GM15510 (cell line): ENCODE measurements around the gene RPS15.

ENCODE experiments used
- POLR2A ChIP-seq: IDR thresholded peaks from 3 replicates; pipeline ENCODE4 v1.6.1; 2011; ENCODE audit warnings: borderline replicate concordance; ENCODE audit not compliant: insufficient read length; ENCODE audit errors: extremely low read depth

RPS15 gene

DNA sequence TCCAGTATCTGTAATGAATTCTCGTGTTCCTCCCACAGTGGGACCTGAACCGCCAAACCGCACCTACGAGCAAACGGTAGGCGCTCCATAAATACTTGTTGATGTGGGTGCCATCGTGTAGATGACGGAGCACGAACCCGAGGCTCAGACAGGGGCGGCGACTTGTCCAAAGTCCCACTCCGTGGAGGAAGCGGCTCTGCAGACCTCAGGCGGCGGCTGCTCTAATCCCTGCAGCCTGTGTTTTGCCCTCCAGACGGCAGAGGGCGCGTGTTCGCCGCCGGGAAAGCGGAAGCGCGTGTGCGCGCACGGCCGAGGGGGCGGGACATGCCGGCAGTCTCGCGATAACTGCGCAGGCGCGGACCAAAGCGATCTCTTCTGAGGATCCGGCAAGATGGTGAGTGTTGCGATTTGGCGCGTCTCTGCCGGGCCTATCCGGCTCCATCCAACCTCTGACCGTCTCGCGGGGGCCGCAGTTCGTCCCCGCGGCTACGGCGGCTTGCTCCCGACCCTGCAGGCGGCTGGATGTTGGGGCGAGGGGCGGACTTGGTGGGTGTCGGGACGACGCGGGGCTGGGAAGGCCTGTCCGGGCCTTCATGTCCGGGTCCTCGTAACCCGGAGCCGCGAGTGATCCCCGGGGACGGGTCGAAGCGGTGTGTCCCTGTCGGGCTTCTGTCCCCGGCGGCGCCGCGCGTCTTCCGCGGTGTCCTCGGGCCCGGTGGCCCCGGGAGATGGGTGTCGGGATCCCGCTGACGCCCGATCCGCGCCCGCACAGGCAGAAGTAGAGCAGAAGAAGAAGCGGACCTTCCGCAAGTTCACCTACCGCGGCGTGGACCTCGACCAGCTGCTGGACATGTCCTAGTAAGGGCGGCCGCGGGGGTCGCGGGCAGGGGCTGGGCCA is at the start of gene RPS15:
Gene RPS15, plus strand, starts transcription at position 362 of the 898 bp plus-strand sequence. Its CDS starts 30 bp downstream, at position 392.
- TF ChIP-seq POLR2A, result peak; percentile 99

DNA sequence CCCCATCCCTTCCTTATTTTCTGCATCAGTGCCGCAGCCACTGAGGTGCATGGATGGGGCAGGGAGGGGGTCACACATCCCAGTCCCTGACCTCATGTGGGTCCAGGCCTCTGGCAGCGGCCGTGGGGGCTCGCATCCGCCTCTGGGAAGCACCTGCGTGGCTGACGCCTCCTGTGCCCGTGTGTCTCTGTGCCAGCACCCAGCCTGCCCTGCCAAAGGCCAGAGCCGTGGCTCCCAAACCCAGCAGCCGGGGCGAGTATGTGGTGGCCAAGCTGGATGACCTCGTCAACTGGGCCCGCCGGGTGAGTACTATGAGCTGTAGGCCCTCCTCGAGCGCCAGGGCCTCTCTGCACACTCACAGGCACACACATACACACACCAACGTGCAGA is 49.6 kb upstream of the RPS15 start:
- TF ChIP-seq POLR2A, result no peak

DNA sequence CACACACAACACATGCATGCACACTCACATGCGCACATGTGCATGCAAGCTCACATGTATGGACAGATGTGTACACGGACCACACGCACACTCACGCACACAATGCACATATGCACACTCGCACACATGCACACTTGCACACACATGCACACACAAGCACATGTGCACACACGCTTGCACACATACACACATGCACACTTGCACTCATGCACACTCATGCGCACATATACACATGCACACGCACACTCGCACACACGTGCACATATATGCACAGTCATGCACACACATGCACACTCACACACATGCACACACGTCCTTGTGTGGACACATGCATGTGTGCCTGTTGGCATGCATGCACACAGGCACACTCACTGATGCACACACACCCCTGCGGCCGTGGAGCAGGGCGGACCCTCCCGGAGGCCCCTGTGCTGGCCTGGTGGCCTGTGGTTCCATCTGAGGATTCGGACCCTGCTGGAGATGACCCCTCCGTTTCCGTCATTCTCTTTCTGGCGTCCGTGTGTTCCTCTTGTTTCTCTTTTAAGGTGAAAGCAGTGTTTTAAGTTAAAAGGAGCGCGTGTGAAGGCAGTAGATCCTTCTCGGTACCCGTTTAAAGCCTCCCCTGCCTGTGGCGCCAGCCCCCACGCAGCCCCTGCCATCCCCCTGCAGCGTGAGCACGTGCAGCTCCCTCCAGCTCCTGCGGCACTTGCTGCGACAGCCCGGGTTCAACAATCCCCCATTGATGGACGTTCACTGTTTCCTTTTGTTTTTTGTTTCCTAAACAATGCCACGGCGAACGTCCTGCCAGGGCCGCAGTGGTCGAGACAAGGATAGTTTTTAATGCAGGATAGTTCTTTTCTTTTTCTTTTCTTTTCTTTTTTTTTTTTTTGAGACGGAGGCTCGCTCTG is 48.9 kb upstream of the RPS15 start:
- no peak for TF ChIP-seq POLR2A

DNA sequence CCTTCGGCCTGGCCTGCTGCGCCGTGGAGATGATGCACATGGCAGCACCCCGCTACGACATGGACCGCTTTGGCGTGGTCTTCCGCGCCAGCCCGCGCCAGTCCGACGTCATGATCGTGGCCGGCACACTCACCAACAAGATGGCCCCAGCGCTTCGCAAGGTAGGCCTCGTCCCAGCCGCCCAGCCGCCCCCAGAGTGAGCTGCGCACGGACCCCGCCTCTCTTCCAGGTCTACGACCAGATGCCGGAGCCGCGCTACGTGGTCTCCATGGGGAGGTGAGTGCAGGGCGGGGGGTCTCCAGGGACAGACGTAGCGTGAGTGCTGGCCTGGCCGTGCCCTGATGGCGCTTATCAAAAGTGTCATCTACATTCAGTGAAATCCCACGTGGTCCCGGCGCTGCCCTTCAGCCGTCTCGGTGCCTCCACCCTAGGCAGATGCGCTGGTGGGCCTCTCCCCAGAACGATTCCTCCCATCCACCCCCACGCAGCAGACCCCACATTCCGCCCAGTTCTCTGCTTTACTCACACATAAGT is 47.2 kb upstream of the RPS15 start:
- no peak for TF ChIP-seq POLR2A

DNA sequence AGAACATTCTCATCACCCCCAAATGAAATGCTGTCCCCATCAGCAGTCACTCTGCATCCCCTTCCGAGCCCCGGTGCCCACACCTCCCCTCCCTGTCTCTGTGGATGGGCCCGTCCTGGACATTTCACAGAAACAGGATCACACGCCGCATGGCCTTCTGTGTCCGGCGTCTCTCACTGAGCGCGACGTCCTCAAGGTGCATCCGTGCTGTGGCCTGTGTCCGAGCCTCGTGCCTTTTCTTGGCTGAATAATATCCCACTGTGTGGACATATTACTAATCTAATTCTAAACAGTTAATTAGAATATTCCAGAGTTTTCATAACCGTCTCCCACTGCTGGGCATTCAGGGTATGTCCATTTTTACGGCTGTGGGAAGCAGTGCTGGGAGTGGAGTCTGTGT is 45.8 kb upstream of the RPS15 start:
- TF ChIP-seq POLR2A, result no peak

DNA sequence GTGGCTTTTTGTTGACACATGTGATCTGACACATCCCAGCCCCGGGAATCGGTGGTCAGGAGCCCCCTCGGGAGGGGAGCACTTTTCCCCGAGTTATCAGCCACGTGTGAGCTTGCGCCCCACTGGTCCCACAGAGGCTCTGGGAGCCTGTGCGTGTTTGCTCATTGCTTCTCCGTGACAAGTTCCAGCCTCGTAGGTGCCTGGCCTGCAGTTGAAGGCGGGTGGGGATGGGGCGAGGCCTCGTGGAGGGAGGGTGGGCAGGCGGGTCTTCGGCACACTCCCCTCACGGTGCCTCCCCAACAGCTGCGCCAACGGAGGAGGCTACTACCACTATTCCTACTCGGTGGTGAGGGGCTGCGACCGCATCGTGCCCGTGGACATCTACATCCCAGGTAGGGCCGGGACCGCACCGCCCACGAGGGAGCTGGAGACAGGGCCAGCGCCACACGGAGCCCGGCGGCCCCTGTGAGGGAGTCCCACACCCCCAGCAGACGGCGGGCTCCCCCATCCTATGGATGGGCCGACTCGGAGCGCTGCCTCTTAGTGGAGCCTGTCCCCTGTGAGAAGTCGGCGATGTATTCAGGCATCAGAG is 45.2 kb upstream of the RPS15 start:
- no peak for TF ChIP-seq POLR2A

DNA sequence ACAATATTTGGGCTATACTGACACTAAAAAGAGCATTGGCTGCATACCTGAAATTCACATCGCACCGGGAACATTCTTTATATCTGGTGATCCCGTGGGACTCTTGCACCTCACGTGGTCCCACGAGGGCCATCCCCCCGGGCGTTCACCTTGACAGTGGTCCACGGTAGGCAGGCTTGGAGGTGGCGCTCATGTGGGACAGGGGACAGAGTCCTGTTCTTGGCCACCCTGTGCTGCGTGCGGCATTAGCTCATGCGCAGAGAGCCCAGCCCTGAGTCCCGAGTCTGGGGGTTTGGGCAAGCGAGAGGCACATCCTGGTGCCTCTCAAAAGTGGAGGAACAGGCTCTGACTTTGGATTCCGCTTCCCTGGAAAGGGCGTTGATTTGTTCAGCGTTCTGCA is 44.4 kb upstream of the RPS15 start:
- no peak for TF ChIP-seq POLR2A

DNA sequence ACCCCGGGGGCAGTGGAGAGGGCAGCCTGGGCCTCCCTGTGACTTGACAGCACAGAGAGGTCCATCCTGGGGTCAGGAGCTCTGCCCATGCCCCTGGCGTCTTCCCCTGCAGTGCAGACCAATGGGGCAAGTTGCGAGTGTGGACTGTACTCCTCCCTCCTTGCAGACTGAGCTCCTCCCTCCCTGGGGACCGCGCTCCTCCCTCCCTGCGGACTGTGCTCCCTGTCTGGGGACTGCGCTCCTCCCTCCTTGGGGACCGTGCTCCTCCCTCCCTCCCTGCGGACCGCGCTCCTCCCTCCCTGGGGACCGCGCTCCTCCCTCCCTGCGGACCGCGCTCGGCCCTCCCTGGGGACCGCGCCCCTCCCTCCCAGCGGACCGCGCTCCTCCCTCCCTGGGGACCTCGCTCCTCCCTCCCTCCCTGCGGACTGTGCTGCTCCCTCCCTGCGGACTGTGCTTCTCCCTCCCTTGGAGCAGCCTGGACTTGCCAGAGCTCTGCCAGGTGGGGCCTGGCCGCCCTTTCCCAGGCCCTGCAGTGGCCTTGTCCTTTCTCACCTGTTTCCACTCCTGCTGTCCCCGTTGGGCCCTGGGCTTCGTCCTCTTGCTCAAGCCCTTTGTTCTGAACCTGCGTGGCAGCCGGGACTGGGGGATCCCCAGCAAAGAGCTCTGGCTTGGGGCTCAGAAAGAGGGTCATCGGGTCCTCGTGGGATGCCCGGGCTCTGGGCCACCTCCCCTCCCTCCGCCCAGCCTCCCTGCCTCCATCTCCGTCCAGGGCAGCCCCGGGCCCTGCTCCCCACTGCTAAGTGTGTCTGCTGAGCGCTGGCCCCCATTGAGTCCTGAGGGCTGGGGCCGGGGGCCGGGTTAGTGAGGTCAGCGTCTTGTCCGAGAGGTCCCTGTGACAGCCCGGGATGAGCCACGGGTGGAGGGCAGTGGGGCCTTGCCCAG is 43.7 kb upstream of the RPS15 start:
- TF ChIP-seq POLR2A, result no peak

DNA sequence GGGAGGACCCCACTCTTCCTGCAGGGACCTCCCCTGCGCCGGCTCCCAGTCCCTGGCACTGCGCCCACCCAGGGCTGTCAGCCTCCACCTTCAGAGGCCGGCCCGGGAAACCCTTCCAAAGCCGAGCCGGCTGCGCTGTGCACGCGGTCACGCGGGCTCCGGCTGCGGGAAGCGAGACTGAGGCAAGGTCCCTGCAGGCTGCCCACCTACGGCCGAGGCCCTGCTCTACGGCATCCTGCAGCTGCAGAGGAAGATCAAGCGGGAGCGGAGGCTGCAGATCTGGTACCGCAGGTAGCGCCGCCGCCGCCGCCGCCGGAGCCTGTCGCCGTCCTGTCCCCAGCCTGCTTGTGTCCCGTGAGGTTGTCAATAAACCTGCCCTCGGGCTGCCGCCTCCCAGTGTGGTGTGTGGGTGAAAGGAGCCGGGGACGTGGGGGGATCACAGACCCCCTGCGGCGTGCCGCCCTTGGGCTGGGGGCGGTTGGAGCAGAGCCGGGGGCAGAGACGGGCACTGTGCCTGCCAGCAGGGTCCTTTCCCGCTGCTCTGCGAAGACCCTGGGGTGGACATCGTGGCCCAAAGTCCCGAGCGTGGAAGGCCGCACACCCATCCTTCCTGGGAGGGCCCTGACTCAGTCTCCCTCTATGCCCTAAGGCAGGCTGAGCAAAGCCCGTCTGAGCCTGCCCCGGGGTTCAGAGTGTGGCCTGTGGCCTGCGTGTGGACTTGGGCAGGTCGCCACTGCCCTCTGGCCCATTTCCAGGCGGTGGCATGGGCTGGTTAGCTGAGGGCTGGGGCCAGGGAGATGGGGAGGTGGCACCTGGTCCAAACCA is 42.8 kb upstream of the RPS15 start:
- no peak for TF ChIP-seq POLR2A

DNA sequence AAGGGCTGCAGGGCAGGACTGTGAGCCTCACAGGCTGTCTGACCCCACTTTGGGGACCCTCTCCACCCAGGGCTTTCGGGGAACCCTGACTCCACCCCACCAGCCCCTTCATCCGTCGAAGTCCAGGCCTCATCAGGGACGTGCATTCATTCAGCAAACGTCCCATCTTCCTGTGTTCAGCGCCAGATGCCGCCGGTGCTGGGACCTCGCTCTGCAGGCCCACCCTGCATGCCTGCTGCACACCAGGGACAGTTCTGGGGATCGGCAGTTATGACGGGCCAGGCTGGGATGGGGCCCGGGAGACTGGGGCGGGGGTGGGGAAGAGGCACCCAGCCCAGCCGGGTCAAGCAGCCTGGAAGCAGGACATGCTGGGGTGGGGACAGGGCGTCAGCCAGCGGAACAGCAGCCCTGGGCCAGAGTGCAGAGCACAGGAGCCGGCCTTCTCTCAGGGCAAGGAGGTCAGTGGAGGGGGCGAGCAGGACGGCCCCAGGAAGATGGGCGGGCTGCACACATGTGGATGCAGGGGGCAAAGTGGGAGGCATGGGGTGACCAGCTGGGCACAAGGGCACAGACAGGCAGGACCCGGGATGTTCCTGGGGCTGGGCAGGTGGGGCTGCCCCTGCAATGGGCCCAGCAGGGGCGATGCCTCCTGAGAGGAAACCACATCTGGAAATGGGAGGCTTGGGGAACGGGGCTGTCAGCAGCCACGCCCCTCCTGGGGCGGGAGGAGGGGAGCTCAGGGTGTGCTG is 42.0 kb upstream of the RPS15 start:
- no peak for TF ChIP-seq POLR2A

DNA sequence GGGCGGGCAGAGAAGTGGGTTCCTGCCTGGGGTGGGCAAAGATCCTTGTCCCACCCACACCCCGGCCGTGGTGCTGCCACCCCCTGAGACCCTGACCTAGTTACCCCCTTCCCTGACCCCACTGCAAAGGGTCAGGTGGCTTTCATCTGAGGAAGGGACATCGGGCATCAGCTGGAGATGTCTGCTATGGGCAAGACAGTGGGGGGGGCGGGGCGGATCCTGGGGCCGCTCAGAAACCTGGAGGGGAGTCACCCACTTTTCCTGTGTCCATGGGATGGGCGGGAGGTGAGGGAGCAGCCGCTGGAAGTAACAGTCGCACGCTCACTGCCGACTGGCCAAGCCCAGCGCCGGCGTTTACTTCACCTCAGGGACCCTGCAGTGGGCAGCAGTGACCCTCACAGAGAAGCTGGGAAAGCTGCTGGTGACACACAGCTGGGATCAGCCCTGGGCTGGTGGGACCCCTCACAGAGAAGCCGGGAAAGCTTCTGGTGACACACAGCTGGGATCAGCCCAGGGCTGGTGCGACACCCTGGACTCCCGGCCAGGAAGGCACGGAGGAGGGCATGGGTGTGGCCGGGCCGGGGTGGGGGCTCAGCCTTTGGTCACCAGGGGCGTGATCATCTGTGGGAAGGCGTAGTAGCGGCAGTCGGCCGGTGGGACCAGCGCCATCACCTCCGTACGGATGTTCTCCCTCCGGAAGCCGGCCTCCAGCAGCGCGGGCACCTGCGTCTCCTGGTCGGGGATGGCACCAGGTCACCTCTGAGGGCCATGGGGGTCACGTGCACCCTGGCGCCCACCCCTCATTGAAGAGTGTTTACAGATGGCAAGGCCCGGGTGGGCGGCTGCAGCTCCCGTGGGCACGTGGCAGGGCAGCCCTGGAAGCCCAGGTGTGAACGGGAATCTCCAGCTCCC is 41.2 kb upstream of the RPS15 start:
- no peak for TF ChIP-seq POLR2A
